Stimulated activated CD8-positive, alpha-beta memory T cell treated with anti-CD3 and anti-CD28 coated beads, Interleukin-7, amount 100 ng/mL, for 4 hours (primary cell): ENCODE measurements around the gene DPP4.
A peak's percentile ranks its signal among the peaks of the same experiment; 100 is the strongest.

Experiments used
- DNase-seq, 2 donors: peaks; one replicate each; pipeline ENCODE4 v3.0.0-alpha.2; 2020; ENCODE audit warnings: low read depth in 2 of 2

The DPP4 gene

GRCh38 chr2:162073888-162074631, at the start of gene DPP4:
TSS of gene DPP4 (minus strand) at chr2:162074215. CDS start at chr2:162073981, 234 bp downstream.
- DNase-seq, result peak in 1 of 2 donors; percentile 27

GRCh38 chr2:162118166-162119031, 44.4 kb upstream of the DPP4 start:
- no peak for DNase-seq

- no peak for DNase-seq
Observed at GRCh38 chr2:162116352-162116751, 42.3 kb upstream of the DPP4 start.

GRCh38 chr2:162115076-162115475, 41.1 kb upstream of the DPP4 start:
- no peak for DNase-seq

GRCh38 chr2:162114271-162114670, 40.3 kb upstream of the DPP4 start:
- no peak for DNase-seq

- DNase-seq, result no peak
Observed at GRCh38 chr2:162113776-162114168, 39.8 kb upstream of the DPP4 start.

- no peak for DNase-seq
Observed at GRCh38 chr2:162113088-162113775, 39.2 kb upstream of the DPP4 start.

- no peak for DNase-seq
Observed at GRCh38 chr2:162111958-162112850, 38.2 kb upstream of the DPP4 start.

GRCh38 chr2:162107361-162107901, 33.4 kb upstream of the DPP4 start:
- no peak for DNase-seq

- DNase-seq, result no peak
Observed at GRCh38 chr2:162106746-162107145, 32.7 kb upstream of the DPP4 start.

- no peak for DNase-seq
Observed at GRCh38 chr2:162106146-162106551, 32.1 kb upstream of the DPP4 start.

GRCh38 chr2:162103443-162104009, 29.5 kb upstream of the DPP4 start:
- DNase-seq, result no peak

GRCh38 chr2:162100579-162100978, 26.6 kb upstream of the DPP4 start:
- no peak for DNase-seq

- DNase-seq, result no peak
Observed at GRCh38 chr2:162099836-162100235, 25.8 kb upstream of the DPP4 start.

GRCh38 chr2:162092658-162093556, 18.9 kb upstream of the DPP4 start:
- DNase-seq, result no peak

- DNase-seq, result no peak
Observed at GRCh38 chr2:162092008-162092390, 18.0 kb upstream of the DPP4 start.

- no peak for DNase-seq
Observed at GRCh38 chr2:162091325-162092007, 17.5 kb upstream of the DPP4 start.

- no peak for DNase-seq
Observed at GRCh38 chr2:162090109-162090508, 16.1 kb upstream of the DPP4 start.

- no peak for DNase-seq
Observed at GRCh38 chr2:162086904-162087303, 12.9 kb upstream of the DPP4 start.
